Endothelial cell of umbilical vein (primary cell): ENCODE results near the gene C21orf58.

Source experiments
- CTCF ChIP-seq, 2 donors: IDR thresholded peaks; 1 replicate in 1 of 2; 2 replicates in 1 of 2; pipeline ENCODE4 v1.5.1; 2011; ENCODE audit warnings: low read length in 2 of 2, mild to moderate bottlenecking in 2 of 2, moderate library complexity in 2 of 2, control low read depth in 1 of 2, inconsistent platforms in 1 of 2, low read depth in 1 of 2; ENCODE audit not compliant: insufficient read depth in 1 of 2; ENCODE audit errors: extremely low read depth in 1 of 2
- EZH2 ChIP-seq: IDR thresholded peaks from 2 replicates; pipeline ENCODE4 v1.6.1; 2012; ENCODE audit warnings: borderline replicate concordance, low read depth, mild to moderate bottlenecking, moderate library complexity, low read length, inconsistent platforms; ENCODE audit not compliant: severe bottlenecking
- FOS ChIP-seq: IDR thresholded peaks from 2 replicates; pipeline ENCODE4 v1.6.1; 2011; ENCODE audit warnings: mild to moderate bottlenecking, low read length, moderate library complexity, borderline replicate concordance; ENCODE audit not compliant: insufficient read depth
- MYC ChIP-seq: IDR thresholded peaks from one replicate; pipeline ENCODE4 v1.6.1; 2011; ENCODE audit warnings: mild to moderate bottlenecking, low read depth, low read length
- POLR2A ChIP-seq: IDR thresholded peaks from 2 replicates; pipeline ENCODE4 v1.6.1; 2012; ENCODE audit warnings: low read depth, mild to moderate bottlenecking, control low read depth, low read length
- POLR2AphosphoS5 ChIP-seq: IDR thresholded peaks from 2 replicates; pipeline ENCODE4 v1.6.1; 2012; ENCODE audit warnings: low read depth, mild to moderate bottlenecking, control low read depth, low read length, moderate library complexity; ENCODE audit not compliant: insufficient read depth

GRCh38 chr21:46304437-46304836, 19.2 kb downstream of the C21orf58 start:
- TF ChIP-seq POLR2A = no peak
- no peak for TF ChIP-seq POLR2AphosphoS5
- TF ChIP-seq CTCF (IDR thresholded peaks at IDR 0.05; ENCODE audit: extremely low read depth in 1 of 2, insufficient read depth in 1 of 2, low read depth in 1 of 2, low read length in 2 of 2) = no peak
- no peak for TF ChIP-seq FOS
- TF ChIP-seq EZH2 = no peak
- TF ChIP-seq MYC = no peak
